GM13977 (cell line): ENCODE results near the gene MTUS2.
A peak's percentile ranks its signal among the peaks of the same experiment; 100 is the strongest.

Experiments
- DNase-seq: peaks from one replicate; pipeline ENCODE4 v3.0.0; 2012; ENCODE audit warnings: low spot score
- CTCF ChIP-seq: IDR thresholded peaks from 2 replicates; pipeline ENCODE4 v1.5.1; 2012; ENCODE audit warnings: mild to moderate bottlenecking, control low read depth; ENCODE audit not compliant: insufficient read depth; ENCODE audit errors: extremely low read depth, missing control alignments
- in situ Hi-C: fragments of 300-500 bp; cut with MboI; formaldehyde crosslinking; loops from one replicate; pipeline ENCODE4 v1.12.0; 2022; ENCODE audit warnings: low sequenced_read_pairs, low pct_unique_long_range_greater_than_20kb, mixed read lengths, inconsistent platforms; ENCODE audit not compliant: unreplicated experiment

Gene MTUS2

DNA sequence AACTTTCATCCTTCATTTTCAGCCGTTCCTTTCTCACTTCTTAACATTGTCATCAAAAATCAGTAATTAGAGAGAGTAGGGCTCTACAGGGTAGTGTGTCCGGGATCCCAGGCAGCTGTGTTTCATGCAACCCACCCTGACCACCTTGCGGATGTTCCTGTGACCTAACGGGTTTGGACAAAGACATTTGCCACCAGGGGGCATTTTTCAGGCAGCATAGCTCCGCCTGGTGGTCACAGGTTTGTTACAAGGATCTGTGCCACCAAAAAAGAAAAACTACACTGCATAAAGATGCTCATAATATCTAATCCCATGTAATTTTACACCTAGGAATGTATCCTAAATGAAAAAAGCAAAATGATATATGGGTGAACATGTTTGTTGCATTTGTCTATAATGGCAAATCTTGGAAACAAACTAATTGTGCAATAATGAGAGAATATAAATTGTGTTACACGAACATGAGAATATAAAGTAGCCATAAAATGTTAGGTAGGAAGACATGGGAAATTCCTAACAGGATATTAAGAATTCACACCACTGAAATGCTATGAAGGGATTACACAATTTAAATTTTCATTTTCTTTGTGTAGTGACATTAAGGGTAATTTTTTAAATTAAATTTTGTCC is 652.3 kb downstream of the MTUS2 start:
- in situ Hi-C loops: no loop called here
- peak; percentile 67 for DNase-seq

GRCh38 chr13:29473166-29473565 is 653.0 kb downstream of the MTUS2 start:
- TF ChIP-seq CTCF: no peak
- no peak for DNase-seq
- in situ Hi-C loops: no loop called here

More for the DNA sequence above, 652.3 kb downstream of the MTUS2 start:
- TF ChIP-seq CTCF: peak; percentile 98

DNA sequence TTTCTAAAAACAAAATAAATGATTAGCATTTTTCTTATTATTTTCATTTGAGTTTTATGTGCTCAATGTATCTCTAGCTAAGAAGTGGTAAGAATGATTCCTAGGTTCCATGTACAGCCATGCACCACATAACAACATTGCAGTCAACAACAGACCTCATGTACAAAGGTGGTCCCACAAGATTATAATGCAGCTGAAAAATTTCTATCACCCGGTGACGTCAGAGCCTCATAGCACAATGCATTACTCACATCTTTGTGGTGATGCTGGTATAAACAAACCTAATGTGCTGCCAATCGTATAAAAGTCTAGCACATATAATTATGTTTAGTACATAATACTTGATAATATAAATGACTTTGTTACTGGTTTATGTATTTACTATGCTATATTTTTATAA is 654.9 kb downstream of the MTUS2 start:
- no peak for DNase-seq
- no peak for TF ChIP-seq CTCF
- in situ Hi-C loops: no loop called here

DNA sequence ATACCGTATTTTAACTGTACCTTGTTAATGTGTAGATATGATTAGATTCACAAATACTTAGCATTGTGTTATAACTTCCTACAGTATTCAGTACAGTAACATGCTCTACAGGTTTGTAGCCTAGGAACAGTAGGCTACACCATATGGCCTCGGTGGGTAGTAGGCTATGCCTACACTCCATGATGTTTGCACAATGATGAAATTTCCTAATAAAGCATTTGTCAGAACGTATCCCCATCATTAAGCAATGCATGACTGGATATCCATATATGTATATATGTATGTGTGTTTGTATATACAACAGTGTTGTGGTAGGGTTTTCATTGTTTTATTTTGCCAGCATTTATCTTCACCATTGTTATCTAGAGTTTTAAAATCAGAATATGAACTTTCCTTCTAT is 655.9 kb downstream of the MTUS2 start:
- no peak for TF ChIP-seq CTCF
- in situ Hi-C loops: no loop called here
- no peak for DNase-seq

DNA sequence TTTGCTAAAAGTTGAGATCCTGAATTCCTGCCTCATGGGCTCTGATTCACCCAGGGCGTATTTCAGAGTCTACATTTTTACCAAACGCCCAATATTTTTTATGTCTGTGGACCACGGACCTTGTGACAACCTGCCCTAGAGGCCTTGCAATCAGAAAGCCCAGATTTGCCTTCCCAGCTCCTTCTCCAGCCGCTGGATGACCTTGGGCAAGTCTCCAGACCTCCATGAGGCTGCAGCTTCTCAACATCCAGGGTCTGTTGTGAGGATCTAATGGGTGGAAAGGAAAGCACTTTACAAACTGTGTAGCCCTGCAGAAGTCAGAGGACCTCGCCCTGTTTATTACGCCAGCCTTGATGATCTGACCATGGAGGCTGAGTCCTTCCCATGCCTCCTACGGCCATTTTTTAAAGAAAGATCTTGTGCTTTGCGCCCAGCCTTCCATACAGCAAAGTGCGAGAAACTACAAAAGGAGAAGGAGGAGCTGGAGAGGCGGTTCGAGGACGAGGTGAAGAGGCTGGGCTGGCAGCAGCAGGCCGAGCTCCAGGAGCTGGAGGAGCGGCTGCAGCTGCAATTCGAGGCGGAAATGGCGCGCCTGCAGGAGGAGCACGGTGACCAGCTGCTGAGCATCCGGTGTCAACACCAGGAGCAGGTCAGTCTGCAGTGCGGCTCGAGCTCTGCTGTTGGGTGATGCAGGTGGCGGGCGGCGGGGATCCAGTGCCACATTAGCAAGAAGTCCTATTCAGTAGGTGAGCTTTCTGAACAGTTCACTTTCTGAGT is 659.8 kb downstream of the MTUS2 start:
- TF ChIP-seq CTCF: no peak
- in situ Hi-C loops: no loop called here
- DNase-seq: no peak

DNA sequence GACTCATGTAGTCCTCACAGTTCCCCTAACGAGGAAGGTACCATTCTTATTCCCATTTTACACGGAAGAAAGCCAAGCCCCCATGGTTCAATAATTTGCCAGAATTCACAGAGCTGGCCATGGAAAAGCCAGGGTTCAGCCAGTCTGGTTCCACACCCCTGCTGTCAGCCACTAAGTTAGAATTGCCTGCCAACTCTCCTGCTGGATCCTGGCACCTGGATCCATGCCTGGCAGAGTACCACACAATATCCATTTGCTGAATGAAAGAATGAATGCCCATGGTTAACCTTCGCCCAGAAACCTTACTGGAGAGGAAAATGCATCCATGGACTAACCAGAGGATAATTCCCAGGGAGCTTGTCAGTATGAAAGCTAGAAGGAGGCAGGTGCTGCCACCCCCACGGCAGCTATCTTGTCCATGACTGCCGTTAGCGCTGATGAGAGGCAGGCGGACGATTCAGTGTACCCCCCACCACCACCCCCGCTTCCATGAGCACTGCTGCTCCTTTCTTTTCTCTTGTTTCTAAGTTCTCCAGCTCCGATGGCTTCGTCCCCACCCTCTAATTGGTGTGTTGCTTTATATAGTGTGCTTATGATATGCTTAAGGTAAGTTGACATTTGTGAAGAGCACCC is 660.9 kb downstream of the MTUS2 start:
- in situ Hi-C loops: no loop called here
- TF ChIP-seq CTCF: no peak

More for the DNA sequence above, 660.9 kb downstream of the MTUS2 start:
- DNase-seq: no peak
